WTC11 (cell line): Measurements from ENCODE around the gene H1-8.
"Not testable (repeated sequence)": the region's sequence is repeated elsewhere in the genome, so short reads cannot be mapped to it uniquely, and the experiment has no call there.

Experiments
- FOXJ3 ChIP-seq: sonication (generic); formaldehyde crosslinking; IDR thresholded peaks from 2 replicates; pipeline ENCODE4 v1.9.0; 2021; ENCODE audit warnings: missing genetic modification reagents, mild to moderate bottlenecking, borderline replicate concordance
- JUN ChIP-seq: sonication (generic); formaldehyde crosslinking; IDR thresholded peaks from 2 replicates; pipeline ENCODE4 v1.8.0; 2023; ENCODE audit warnings: mild to moderate bottlenecking, missing genetic modification reagents
- NR2C2 ChIP-seq: sonication (generic); formaldehyde crosslinking; IDR thresholded peaks from 2 replicates; pipeline ENCODE4 v1.8.0; 2022; ENCODE audit warnings: mild to moderate bottlenecking, missing genetic modification reagents
- ZNF232 ChIP-seq: sonication (generic); formaldehyde crosslinking; IDR thresholded peaks from 2 replicates; pipeline ENCODE4 v1.8.0; 2022; ENCODE audit warnings: mild to moderate bottlenecking, missing genetic modification reagents
- ZNF317 ChIP-seq: sonication (generic); formaldehyde crosslinking; IDR thresholded peaks from 2 replicates; pipeline ENCODE4 v1.8.1; 2023; ENCODE audit warnings: low read depth, mild to moderate bottlenecking, moderate library complexity, missing genetic modification reagents, borderline replicate concordance
- TF ChIP-seq, protein P1 (sequence below): fragments of 200-600 bp; IDR thresholded peaks from 2 replicates; pipeline ENCODE4 v1.8.0; 2022; ENCODE audit warnings: antibody characterized with exemption
- TF ChIP-seq, protein P2 (sequence below): sonication (generic); formaldehyde crosslinking; IDR thresholded peaks from 2 replicates; pipeline ENCODE4 v1.8.0; 2022; ENCODE audit warnings: mild to moderate bottlenecking, missing genetic modification reagents

DNA sequence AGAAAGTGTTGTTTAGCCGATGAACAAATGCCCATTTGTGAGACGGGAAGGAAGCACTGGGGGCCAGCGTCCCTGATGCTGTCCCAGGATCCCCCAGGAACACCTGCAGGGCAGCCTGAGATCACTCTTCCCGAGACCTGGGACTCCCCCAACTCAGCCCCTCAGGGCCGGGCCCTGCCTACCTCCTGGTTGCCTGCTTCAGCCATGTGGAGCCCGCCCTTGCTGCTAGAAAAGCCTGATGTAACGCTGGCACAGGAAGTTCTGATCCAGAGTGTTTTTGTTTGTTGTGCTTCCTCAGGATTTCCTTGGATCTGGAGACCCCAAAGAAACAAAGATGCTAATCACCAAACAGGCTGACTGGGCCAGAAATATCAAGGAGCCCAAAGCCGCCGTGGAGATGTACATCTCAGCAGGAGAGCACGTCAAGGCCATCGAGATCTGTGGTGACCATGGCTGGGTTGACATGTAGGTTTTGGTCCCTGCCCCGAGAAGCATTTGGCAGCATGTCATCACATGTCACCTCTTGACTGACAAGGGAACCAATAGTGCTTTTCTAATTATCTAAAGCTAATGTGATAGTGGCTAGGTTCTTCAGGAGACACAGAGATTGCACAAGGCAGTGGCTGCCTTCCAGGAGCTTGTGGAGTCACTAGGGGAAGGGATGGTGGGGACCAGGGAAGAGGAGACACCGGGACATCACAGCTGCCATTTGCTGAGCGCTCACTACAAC is 43.2 kb upstream of the H1-8 start:
- TF ChIP-seq, protein P1, sequence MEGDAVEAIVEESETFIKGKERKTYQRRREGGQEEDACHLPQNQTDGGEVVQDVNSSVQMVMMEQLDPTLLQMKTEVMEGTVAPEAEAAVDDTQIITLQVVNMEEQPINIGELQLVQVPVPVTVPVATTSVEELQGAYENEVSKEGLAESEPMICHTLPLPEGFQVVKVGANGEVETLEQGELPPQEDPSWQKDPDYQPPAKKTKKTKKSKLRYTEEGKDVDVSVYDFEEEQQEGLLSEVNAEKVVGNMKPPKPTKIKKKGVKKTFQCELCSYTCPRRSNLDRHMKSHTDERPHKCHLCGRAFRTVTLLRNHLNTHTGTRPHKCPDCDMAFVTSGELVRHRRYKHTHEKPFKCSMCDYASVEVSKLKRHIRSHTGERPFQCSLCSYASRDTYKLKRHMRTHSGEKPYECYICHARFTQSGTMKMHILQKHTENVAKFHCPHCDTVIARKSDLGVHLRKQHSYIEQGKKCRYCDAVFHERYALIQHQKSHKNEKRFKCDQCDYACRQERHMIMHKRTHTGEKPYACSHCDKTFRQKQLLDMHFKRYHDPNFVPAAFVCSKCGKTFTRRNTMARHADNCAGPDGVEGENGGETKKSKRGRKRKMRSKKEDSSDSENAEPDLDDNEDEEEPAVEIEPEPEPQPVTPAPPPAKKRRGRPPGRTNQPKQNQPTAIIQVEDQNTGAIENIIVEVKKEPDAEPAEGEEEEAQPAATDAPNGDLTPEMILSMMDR = not testable (repeated sequence)
- TF ChIP-seq, protein P2, sequence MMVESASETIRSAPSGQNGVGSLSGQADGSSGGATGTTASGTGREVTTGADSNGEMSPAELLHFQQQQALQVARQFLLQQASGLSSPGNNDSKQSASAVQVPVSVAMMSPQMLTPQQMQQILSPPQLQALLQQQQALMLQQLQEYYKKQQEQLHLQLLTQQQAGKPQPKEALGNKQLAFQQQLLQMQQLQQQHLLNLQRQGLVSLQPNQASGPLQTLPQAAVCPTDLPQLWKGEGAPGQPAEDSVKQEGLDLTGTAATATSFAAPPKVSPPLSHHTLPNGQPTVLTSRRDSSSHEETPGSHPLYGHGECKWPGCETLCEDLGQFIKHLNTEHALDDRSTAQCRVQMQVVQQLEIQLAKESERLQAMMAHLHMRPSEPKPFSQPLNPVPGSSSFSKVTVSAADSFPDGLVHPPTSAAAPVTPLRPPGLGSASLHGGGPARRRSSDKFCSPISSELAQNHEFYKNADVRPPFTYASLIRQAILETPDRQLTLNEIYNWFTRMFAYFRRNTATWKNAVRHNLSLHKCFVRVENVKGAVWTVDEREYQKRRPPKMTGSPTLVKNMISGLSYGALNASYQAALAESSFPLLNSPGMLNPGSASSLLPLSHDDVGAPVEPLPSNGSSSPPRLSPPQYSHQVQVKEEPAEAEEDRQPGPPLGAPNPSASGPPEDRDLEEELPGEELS = not testable (repeated sequence)
- TF ChIP-seq NR2C2, ZNF317, ZNF232, FOXJ3, JUN (CRISPR knock-in tag): not testable (repeated sequence)
